ENCODE results near the gene CASZ1.

DNA sequence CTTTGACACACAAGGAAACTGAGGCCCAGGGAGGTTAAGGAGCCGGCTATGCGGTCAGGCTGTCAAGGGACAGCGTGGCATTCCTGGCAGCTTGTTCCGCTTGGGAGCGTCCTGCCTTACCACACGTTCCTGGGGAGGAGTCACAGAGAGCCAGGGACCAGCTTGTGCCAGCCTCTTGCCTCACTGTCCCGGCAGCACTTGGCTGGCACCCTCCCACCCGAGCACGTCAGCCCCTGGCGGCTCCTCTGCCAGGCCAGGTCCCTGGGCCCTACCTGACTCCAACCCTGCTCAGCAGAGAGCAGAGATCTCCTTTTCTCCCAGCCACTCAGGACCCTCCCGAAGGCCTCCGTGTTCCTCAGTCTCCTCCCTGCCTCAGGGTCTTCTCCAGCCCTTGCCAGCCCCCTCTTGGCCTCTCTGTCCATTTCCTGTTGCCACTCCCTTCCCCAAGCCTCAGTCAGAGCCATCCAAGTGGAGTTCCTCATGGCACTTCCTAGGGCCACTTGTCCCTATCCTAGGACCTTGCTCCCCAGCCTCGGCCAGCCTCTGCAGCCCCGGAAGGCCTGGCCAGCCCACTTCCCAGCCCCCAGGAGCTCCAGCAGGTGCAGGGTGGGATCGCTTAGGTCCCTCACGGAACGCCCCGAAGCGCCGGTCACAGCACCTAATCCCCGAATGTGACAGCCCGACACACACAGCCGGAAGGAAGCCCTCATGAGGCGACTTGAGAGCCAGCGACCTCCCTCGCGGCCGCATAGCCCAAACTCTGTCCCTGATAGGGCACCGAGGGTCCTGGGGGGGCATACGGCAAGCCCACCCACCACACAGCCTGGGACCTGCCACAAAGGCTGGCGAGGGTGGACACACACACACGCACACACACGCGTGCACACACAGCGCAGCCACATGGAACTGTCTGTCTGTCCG is 130.3 kb downstream of the CASZ1 start:
- TF ChIP-seq, protein P1, sequence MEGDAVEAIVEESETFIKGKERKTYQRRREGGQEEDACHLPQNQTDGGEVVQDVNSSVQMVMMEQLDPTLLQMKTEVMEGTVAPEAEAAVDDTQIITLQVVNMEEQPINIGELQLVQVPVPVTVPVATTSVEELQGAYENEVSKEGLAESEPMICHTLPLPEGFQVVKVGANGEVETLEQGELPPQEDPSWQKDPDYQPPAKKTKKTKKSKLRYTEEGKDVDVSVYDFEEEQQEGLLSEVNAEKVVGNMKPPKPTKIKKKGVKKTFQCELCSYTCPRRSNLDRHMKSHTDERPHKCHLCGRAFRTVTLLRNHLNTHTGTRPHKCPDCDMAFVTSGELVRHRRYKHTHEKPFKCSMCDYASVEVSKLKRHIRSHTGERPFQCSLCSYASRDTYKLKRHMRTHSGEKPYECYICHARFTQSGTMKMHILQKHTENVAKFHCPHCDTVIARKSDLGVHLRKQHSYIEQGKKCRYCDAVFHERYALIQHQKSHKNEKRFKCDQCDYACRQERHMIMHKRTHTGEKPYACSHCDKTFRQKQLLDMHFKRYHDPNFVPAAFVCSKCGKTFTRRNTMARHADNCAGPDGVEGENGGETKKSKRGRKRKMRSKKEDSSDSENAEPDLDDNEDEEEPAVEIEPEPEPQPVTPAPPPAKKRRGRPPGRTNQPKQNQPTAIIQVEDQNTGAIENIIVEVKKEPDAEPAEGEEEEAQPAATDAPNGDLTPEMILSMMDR (IDR thresholded peaks at IDR 0.05 in 2 of 3, conservative IDR thresholded peaks at IDR 0.05 in 1 of 3; ENCODE audit: control insufficient read depth in 2 of 3, extremely low read depth in 1 of 3, insufficient read depth in 1 of 3, low read depth in 3 of 3, low read length in 3 of 3), result no peak
- TF ChIP-seq, protein P2, sequence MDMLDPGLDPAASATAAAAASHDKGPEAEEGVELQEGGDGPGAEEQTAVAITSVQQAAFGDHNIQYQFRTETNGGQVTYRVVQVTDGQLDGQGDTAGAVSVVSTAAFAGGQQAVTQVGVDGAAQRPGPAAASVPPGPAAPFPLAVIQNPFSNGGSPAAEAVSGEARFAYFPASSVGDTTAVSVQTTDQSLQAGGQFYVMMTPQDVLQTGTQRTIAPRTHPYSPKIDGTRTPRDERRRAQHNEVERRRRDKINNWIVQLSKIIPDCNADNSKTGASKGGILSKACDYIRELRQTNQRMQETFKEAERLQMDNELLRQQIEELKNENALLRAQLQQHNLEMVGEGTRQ (IDR thresholded peaks at IDR 0.05; ENCODE audit: borderline replicate concordance, low read depth, low read length), result no peak
- TF ChIP-seq POLR2AphosphoS5 (IDR thresholded peaks at IDR 0.05; ENCODE audit: low read length) (no peak), NBN (IDR thresholded peaks at IDR 0.05) (no peak), EZH2 (IDR thresholded peaks at IDR 0.05; ENCODE audit: borderline replicate concordance, control insufficient read depth, low read depth, low read length) (no peak), NFIC (IDR thresholded peaks at IDR 0.05; ENCODE audit: low read depth, low read length) (no peak)
- TF ChIP-seq, protein P3, sequence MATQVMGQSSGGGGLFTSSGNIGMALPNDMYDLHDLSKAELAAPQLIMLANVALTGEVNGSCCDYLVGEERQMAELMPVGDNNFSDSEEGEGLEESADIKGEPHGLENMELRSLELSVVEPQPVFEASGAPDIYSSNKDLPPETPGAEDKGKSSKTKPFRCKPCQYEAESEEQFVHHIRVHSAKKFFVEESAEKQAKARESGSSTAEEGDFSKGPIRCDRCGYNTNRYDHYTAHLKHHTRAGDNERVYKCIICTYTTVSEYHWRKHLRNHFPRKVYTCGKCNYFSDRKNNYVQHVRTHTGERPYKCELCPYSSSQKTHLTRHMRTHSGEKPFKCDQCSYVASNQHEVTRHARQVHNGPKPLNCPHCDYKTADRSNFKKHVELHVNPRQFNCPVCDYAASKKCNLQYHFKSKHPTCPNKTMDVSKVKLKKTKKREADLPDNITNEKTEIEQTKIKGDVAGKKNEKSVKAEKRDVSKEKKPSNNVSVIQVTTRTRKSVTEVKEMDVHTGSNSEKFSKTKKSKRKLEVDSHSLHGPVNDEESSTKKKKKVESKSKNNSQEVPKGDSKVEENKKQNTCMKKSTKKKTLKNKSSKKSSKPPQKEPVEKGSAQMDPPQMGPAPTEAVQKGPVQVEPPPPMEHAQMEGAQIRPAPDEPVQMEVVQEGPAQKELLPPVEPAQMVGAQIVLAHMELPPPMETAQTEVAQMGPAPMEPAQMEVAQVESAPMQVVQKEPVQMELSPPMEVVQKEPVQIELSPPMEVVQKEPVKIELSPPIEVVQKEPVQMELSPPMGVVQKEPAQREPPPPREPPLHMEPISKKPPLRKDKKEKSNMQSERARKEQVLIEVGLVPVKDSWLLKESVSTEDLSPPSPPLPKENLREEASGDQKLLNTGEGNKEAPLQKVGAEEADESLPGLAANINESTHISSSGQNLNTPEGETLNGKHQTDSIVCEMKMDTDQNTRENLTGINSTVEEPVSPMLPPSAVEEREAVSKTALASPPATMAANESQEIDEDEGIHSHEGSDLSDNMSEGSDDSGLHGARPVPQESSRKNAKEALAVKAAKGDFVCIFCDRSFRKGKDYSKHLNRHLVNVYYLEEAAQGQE (IDR thresholded peaks at IDR 0.05; ENCODE audit: low read depth, low read length), result no peak
